GM18951 (cell line): ENCODE data around the gene SBSN.

ENCODE experiments used
- POLR2A ChIP-seq: IDR thresholded peaks from 4 replicates; pipeline ENCODE4 v1.6.1; 2011; ENCODE audit warnings: mild to moderate bottlenecking; ENCODE audit not compliant: insufficient read length, insufficient read depth; ENCODE audit errors: extremely low read depth
- in situ Hi-C: fragments of 300-500 bp; cut with MboI; formaldehyde crosslinking; loops from one replicate; pipeline ENCODE4 v1.12.0; 2022; ENCODE audit warnings: low sequenced_read_pairs, mixed read lengths, inconsistent platforms; ENCODE audit not compliant: unreplicated experiment

The SBSN gene

DNA sequence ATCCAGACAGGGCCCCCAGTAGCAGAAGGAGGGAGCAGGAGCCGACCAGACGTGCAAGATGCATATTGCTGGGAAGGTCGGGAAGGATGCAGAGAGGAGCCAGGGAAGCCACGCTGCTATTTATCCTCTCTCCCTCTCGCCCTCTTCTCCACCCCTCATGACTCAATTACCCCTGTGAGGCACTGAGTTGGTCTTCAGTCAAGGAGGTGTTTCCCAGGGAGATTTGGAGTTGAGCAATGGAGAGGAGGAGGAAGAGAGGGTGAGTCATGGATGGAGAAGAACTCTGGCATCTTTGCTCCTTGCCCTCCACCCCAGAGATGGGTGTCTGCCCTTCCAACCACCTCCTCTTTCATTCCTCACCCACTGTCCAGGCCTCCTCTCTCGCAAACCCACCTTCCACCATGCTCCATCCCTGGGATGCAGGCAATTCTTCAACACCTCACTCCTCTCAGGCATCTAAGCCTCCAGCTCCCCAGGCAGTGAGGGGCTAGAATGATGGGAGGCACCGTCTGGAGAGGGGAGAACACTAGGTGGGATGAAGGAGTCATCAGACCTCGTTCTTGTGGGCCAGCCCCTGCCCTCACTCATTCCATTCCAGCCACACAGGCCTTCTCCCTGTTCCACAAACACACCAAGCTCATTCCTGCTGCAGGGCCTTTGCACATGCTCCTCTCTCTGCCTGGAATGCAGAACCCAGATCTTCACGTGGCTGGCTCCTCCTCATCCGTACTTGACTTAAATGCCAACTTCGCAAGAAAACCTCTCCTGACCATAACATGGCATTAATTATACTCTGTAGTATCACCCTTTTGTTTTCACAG lies at the start of gene SBSN:
Gene SBSN, minus strand, starts transcription at position 94 of the 821 bp plus-strand sequence. Its CDS starts 30 bp downstream, at position 64.
- TF ChIP-seq POLR2A: no peak
- in situ Hi-C loops: no loop called here

GRCh38 chr19:35571406-35571965 lies 43.4 kb upstream of the SBSN start:
- TF ChIP-seq POLR2A: no peak
- in situ Hi-C loops: no loop called here

DNA sequence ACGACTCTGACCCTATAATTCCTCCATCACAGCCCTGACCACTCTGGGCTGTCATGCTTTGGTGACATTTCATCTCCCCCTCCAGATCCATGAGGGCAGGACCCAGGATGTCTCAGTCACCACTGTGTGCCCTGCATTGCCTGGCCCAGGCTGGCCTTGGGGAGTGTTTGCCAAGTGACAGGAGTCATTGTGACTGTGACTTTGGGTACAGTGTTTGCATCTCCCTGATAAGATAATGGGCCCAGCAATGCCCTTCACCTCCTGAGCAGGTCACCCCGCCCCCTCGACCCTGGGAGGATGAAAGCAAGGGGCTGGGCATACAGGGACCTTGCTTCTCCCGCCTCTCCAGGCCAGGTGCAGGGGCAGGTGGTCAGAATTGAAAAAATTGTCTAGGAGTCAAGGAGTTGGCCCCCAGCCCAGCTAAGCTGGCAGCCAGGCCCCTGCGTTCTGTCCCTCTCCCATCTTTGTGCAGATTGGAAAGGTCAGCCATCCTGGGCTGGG lies 41.2 kb upstream of the SBSN start:
- no peak for TF ChIP-seq POLR2A
- in situ Hi-C loops: no loop called here

DNA sequence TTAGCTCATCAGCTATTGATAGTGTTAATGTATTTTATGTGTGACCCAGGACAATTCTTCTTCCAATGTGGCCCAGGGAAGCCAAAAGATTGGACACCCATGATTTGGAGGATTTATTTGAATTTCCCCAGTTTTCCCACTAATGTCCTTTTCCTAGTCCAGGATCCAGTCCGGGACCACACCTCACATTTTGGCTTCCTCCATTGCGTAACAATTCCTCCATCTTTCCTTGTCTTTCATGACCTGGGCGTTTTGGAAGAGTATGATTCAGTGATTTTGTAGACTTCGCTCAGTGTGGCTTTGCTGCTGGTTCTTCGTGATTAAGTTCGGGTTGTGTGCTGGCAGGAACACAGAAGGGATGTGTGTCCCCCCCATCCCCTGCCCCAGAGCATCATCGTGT lies 38.6 kb upstream of the SBSN start:
- in situ Hi-C loops: no loop called here
- no peak for TF ChIP-seq POLR2A

DNA sequence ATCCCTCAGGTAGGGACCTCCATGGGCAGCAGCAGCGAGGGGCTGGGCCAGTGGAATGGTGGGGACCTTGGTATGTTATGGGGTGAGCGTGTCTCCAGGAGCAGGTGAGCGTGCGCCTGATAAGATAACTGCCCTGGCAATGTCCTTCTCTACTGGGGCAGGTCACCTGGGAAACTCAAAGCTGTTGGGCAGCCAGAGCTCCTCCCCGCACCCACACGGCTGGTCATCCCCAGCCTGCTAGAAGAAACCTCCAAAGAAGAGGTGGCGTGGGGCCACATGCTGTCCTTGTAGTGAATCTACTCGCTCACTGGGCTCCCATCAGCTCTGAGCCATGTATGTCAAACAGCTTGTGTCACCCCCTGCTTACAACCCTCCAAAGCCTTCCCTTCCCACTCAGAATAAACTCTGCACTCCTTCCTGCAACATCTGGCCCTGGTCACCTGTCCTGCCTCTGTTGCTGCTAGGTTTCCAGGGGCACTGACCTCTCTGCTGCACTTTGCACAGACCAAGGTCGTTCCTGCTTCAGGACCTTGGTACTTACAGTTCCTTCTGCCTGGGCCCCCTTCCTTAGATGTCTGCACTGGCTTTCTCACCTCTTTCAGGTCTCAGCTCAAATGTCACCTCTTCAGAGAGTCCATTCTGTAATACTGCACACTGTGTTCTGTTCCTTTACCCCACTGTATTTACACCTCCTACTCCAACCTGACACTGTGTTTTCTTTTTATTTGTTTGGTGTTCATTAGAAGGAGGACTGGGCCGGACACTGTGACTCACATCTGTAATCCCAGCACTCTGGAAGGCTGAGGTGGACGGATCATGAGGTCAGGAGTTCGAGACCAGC lies 37.1 kb upstream of the SBSN start:
- TF ChIP-seq POLR2A: no peak
- in situ Hi-C loops: no loop called here

- in situ Hi-C loops: no loop called here
Measured at GRCh38 chr19:35563207-35563829, 35.2 kb upstream of the SBSN start, which contains the start of gene ATP4A. TSS of gene ATP4A (minus strand) at chr19:35563658. CDS start at chr19:35563629, 29 bp downstream.

GRCh38 chr19:35562776-35563175 lies 34.7 kb upstream of the SBSN start:
- in situ Hi-C loops: no loop called here
- no peak for TF ChIP-seq POLR2A

More at GRCh38 chr19:35563207-35563829, 35.2 kb upstream of the SBSN start, which contains the start of gene ATP4A:
- no peak for TF ChIP-seq POLR2A

- no peak for TF ChIP-seq POLR2A
- in situ Hi-C loops: no loop called here
Measured at GRCh38 chr19:35562336-35562735, 34.2 kb upstream of the SBSN start.

DNA sequence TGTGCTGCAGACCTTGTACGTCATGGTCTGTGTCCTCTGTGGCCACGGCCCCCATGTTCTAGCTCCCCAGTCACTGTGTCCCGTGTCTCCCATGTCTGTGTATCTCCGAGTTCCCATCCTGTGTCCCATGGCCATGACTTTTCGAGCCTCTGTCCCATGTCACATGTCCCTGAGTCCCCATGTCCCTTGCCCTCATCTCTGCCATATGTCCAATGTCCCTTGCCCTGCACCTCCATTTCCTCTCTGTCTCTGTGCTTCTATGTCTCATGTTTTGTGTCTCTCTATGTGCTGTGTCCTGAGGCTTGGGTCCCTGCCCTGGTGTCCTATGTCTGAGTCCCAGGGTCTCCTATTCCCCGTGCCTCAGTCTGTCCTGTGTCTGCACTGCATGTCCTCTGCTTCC lies 33.3 kb upstream of the SBSN start:
- in situ Hi-C loops: no loop called here
- TF ChIP-seq POLR2A: no peak

- in situ Hi-C loops: no loop called here
- no peak for TF ChIP-seq POLR2A
Measured at GRCh38 chr19:35560677-35561076, 32.6 kb upstream of the SBSN start.

DNA sequence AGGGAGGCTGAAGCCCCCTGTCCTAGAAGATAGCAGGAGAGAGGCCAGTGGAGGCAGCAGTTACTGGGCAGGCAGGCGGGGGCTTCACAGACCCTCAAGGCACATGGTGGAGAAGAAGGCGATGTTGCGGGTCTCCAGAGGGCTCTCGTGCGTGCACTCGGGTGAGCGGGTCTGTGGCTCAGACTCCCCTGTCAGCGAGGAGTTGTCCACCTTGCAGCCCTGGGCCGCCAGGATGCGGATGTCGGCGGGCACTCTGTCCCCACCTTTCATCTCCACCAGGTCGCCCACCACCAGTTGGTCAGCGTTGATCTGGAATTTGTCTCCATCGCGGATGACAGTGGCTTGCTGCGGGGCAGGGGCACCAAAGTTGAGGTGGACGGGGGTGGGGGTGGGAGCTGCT lies 32.2 kb upstream of the SBSN start:
- TF ChIP-seq POLR2A: no peak
- in situ Hi-C loops: no loop called here

DNA sequence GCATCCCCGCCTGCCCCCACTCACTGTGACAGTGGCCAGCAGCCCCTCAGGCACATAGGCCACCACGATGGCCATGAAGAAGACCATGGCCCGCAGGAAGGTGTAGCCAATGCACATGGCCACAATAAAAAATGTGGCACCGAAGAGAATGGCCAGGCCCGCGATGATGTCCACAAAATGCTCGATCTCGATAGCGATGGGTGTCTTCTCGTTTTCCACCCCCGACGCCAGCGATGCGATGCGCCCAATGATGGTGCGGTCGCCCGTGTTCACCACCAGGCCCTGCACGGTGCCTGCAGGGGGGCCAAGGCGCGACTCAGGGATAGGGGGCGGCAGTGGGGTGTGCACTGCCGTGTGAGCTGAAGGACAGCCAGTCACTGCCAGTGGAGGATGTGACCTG lies 31.7 kb upstream of the SBSN start:
- no peak for TF ChIP-seq POLR2A
- in situ Hi-C loops: no loop called here

GRCh38 chr19:35559281-35559659 lies 31.2 kb upstream of the SBSN start:
- TF ChIP-seq POLR2A: no peak
- in situ Hi-C loops: no loop called here
